Heart left ventricle (tissue), 11 donors: Measurements from ENCODE around the gene KDF1. TPM values are rescaled to one million over a fixed set of nuclear protein-coding genes. Genes with fewer than 3 reads are reported as not detected.

ENCODE experiments used
- polyA plus RNA-seq, 2 donors: library from polyadenylated mRNA; stranded (reverse); fragments of 200-250 nt; gene quantifications; one replicate each; pipeline ENCODE4 v1.2.3, GENCODE V29; 2013
- total RNA-seq, 9 donors: library from RNA; depleted of rRNA in 2 of 9; stranded (reverse); fragments of >200 nt in 2 of 9; fragmentation: NEBNext Ultra II Directional in 3 of 9; extraction: Animal tissue kit (Norgen Biotek cat#: 25700) in 3 of 9; gene quantifications; one replicate each; pipeline versions ENCODE4 v1.1.0 to v1.2.4, GENCODE V29; 2016 to 2023
- donor health status: ischemic (EF 13 %, LVEDD 7.1; RV severe dilation, severe dysfunction).
- donor health status: healthy with polysubstance abuse.
- donor health status: DM: no; HTN: yes; CAD: no.
- donor health status: DM: no; HTN: no; CAD: no.
- donor health status: ischemic (EF 25% LVEDD 5.7; RV mildly dilated, moderate dysfunction).
- donor health status: healthy.
- donor health status: DM: yes; HTN: yes; CAD: no.
- donor health status: PGD.
- donor health status: nonischemic (EF 23%, LVEDD 6.1; RV moderate dilation, normal function).

Gene KDF1
- total and polyA plus RNA-seq, 11 donors: 0.03 to 0.45 (median 0.12) TPM; not detected in 8

Other genes with a start within 250 kb of the KDF1 start
- gene PIGV, start 172.5 kb downstream of the KDF1 start, total RNA-seq: 1 to 10 TPM; 4.3 to 8.8 (median 5.6) TPM
- gene PIGV, start 172.5 kb downstream of the KDF1 start, polyA plus RNA-seq: 1 to 10 TPM; 2.7 to 4.4 TPM
- gene ZDHHC18, start 133.8 kb downstream of the KDF1 start, total RNA-seq: 10 to 100 TPM in 8 of 9 donors, 1 to 10 TPM in 1; 9.2 to 22.5 (median 12.2) TPM
- gene ZDHHC18, start 133.8 kb downstream of the KDF1 start, polyA plus RNA-seq: 10 to 100 TPM in 1 of 2 donors, 1 to 10 TPM in 1; 8.7 to 18.5 TPM
- gene SFN, start 97.3 kb downstream of the KDF1 start, total RNA-seq: under 1 TPM in 2 of 9 donors, not detected in 7; 0.26 to 0.37 TPM
- under 1 TPM; 0.11 to 0.42 TPM for gene SFN, start 97.3 kb downstream of the KDF1 start, polyA plus RNA-seq
- gene GPN2, start 70.2 kb downstream of the KDF1 start, total RNA-seq: 10 to 100 TPM in 8 of 9 donors, 1 to 10 TPM in 1; 7.6 to 27.4 (median 17.1) TPM
- gene GPN2, start 70.2 kb downstream of the KDF1 start, polyA plus RNA-seq: 10 to 100 TPM; 12.0 to 15.7 TPM
- 10 to 100 TPM in 3 of 9 donors, 1 to 10 TPM in 6; 6.0 to 14.9 (median 9.0) TPM for gene GPATCH3, start 60.0 kb downstream of the KDF1 start, total RNA-seq
- 10 to 100 TPM in 1 of 2 donors, 1 to 10 TPM in 1; 7.7 to 11.7 TPM for gene GPATCH3, start 60.0 kb downstream of the KDF1 start, polyA plus RNA-seq
- gene NR0B2, start 46.5 kb downstream of the KDF1 start, total RNA-seq: 10 to 100 TPM in 2 of 9 donors, 1 to 10 TPM in 7; 2.4 to 19.2 (median 6.6) TPM
- gene NR0B2, start 46.5 kb downstream of the KDF1 start, polyA plus RNA-seq: 1 to 10 TPM; 2.0 to 6.6 TPM
- 10 to 100 TPM; 53.6 to 78.6 (median 57.4) TPM for gene NUDC, start 38.7 kb downstream of the KDF1 start, total RNA-seq
- gene NUDC, start 38.7 kb downstream of the KDF1 start, polyA plus RNA-seq: 10 to 100 TPM; 69.7 to 99.6 TPM
- gene TRNP1, start 33.2 kb upstream of the KDF1 start, total RNA-seq: 10 to 100 TPM; 16.6 to 68.5 (median 21.7) TPM
- gene TRNP1, start 33.2 kb upstream of the KDF1 start, polyA plus RNA-seq: 10 to 100 TPM; 18.4 to 38.9 TPM
- 10 to 100 TPM in 8 of 9 donors, 1 to 10 TPM in 1; 9.1 to 78.4 (median 32.6) TPM for gene TENT5B, start 52.4 kb upstream of the KDF1 start, total RNA-seq
- 10 to 100 TPM; 19.8 to 62.2 TPM for gene TENT5B, start 52.4 kb upstream of the KDF1 start, polyA plus RNA-seq
- 10 to 100 TPM; 11.4 to 44.9 (median 25.3) TPM for gene SLC9A1, start 194.7 kb upstream of the KDF1 start, total RNA-seq
- 10 to 100 TPM in 1 of 2 donors, 1 to 10 TPM in 1; 9.4 to 15.1 TPM for gene SLC9A1, start 194.7 kb upstream of the KDF1 start, polyA plus RNA-seq